TTC549 (cell line): Measurements from ENCODE around the gene SLC35D1.
"Not testable (repeated sequence)": the region's sequence is repeated elsewhere in the genome, so short reads cannot be mapped to it uniquely, and the experiment has no call there.

Source experiments
- FAIRE-seq: peaks from 2 replicates; lab custom pipeline; 2012; peaks lifted over from hg19 to GRCh38; lab: Jason Lieb, UNC

The SLC35D1 gene

GRCh38 chr1:66985835-66986234 is 68.1 kb downstream of the SLC35D1 start:
- FAIRE-seq, result no peak

GRCh38 chr1:66984491-66984890 is 69.5 kb downstream of the SLC35D1 start:
- FAIRE-seq, result no peak

- FAIRE-seq, result no peak
These were observed 71.2 kb downstream of the SLC35D1 start for GRCh38 chr1:66982561-66983260.

GRCh38 chr1:66981679-66982078 is 72.3 kb downstream of the SLC35D1 start:
- FAIRE-seq, result no peak

GRCh38 chr1:66980745-66981367 is 73.1 kb downstream of the SLC35D1 start:
- FAIRE-seq, result no peak

GRCh38 chr1:66979621-66980020 is 74.3 kb downstream of the SLC35D1 start:
- not testable (repeated sequence) for FAIRE-seq

GRCh38 chr1:66978201-66978600 is 75.7 kb downstream of the SLC35D1 start:
- no peak for FAIRE-seq

GRCh38 chr1:66968574-66968973 is 85.4 kb downstream of the SLC35D1 start:
- FAIRE-seq, result no peak

- not testable (repeated sequence) for FAIRE-seq
These were observed 87.6 kb downstream of the SLC35D1 start for GRCh38 chr1:66966188-66966873.

- no peak for FAIRE-seq
These were observed 96.0 kb downstream of the SLC35D1 start for GRCh38 chr1:66957938-66958337.

GRCh38 chr1:66954208-66954607 is 99.7 kb downstream of the SLC35D1 start:
- no peak for FAIRE-seq

- FAIRE-seq, result no peak
These were observed 102.4 kb downstream of the SLC35D1 start for GRCh38 chr1:66951513-66951912.
